Progenitor cell of endocrine pancreas (in vitro differentiated cells): ENCODE measurements around the gene ADAMTSL2. TPM values are rescaled to one million over a fixed set of nuclear protein-coding genes. Genes with fewer than 3 reads are reported as not detected.

Source experiments
- DNase-seq: peaks from one replicate; pipeline ENCODE4 v3.0.0; 2021; ENCODE audit warnings: low spot score; ENCODE audit not compliant: unreplicated experiment
- H3K27ac Mint-ChIP-seq: 2 replicates; pipeline ENCODE4 v1.8.0; 2021; ENCODE audit warnings: mild to moderate bottlenecking, moderate library complexity, mixed read lengths
- H3K27me3 Mint-ChIP-seq: 2 replicates; pipeline ENCODE4 v1.8.0; 2021; ENCODE audit warnings: mixed read lengths
- H3K36me3 Mint-ChIP-seq: 2 replicates; pipeline ENCODE4 v1.8.0; 2022; ENCODE audit warnings: mixed read lengths; ENCODE audit not compliant: insufficient read depth
- H3K4me1 Mint-ChIP-seq: 2 replicates; pipeline ENCODE4 v1.8.0; 2021; ENCODE audit warnings: low read depth, mixed read lengths
- H3K4me3 Mint-ChIP-seq: 2 replicates; pipeline ENCODE4 v1.8.0; 2021; ENCODE audit warnings: low read depth, mild to moderate bottlenecking, moderate library complexity, mixed read lengths
- H3K9me3 Mint-ChIP-seq: 2 replicates; pipeline ENCODE4 v1.8.0; 2021; ENCODE audit warnings: low read depth, mixed read lengths
- total RNA-seq: library from RNA; stranded (reverse); gene quantifications from 2 replicates; pipeline ENCODE4 v1.2.1, GENCODE V29; 2021
- TF ChIP-seq, protein P1 (sequence below): fragments of 200-600 bp; sonication (generic); IDR thresholded peaks from one replicate; pipeline ENCODE4 v1.5.0; 2021; ENCODE audit warnings: antibody characterized with exemption, mild to moderate bottlenecking; ENCODE audit not compliant: unreplicated experiment

The ADAMTSL2 gene
- total RNA-seq, 1 donor from 2014 or later, result 0.14 TPM

DNA sequence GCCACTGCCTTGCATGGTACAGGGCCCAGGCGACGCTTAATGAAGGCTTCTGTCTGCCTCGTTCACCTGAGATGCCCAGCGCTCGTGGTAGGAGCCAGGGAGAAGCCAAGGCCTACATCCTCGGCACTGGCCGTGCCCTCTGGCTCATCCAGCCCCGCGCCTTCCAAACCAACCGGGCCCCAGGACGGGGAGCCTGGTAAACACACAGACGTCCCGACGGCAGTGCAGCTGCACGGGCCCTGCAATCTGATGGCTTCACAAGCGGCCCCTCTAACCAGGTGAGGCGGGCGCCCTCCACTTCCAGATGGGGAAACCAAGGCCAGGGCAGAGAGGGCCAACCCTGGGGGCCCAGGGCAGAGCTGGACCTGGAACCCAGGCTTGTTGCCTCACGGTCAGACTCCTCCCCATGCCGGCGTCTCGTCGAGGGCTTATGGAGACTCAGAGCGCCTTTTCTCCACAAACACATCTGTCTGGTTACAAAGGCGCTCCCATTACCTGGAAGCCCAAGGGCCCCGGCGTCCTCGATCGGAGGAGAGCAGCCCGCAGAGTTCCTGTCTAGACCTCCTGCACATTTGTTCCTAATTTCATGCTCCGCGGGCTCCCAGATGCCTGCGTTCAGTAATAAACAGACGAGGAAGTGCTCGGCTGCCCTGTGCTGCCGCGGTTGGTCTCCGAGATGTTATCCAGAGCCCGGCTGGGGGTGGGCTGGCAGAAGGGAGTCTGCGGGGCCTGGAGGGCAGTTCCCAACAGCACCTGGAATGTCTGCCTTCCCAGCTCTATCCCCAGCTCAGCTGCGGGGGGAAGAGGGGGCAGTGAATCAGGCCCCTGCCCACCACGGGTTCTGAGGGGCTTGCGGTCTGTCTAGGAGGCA, 51.2 kb downstream of the ADAMTSL2 start:
- no peak for DNase-seq
- peaks cover 22% of the 10 kb centered on the region for H3K27me3 Mint-ChIP-seq
- no peak overlapping the region for H3K27ac Mint-ChIP-seq
- H3K4me1 Mint-ChIP-seq, result peaks cover 9% of the 10 kb centered on the region
- peaks cover 2% of the 10 kb centered on the region for H3K36me3 Mint-ChIP-seq
- peaks cover 5% of the 10 kb centered on the region for H3K9me3 Mint-ChIP-seq
- TF ChIP-seq, protein P1, sequence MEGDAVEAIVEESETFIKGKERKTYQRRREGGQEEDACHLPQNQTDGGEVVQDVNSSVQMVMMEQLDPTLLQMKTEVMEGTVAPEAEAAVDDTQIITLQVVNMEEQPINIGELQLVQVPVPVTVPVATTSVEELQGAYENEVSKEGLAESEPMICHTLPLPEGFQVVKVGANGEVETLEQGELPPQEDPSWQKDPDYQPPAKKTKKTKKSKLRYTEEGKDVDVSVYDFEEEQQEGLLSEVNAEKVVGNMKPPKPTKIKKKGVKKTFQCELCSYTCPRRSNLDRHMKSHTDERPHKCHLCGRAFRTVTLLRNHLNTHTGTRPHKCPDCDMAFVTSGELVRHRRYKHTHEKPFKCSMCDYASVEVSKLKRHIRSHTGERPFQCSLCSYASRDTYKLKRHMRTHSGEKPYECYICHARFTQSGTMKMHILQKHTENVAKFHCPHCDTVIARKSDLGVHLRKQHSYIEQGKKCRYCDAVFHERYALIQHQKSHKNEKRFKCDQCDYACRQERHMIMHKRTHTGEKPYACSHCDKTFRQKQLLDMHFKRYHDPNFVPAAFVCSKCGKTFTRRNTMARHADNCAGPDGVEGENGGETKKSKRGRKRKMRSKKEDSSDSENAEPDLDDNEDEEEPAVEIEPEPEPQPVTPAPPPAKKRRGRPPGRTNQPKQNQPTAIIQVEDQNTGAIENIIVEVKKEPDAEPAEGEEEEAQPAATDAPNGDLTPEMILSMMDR, result no peak
- H3K4me3 Mint-ChIP-seq, result no peak overlapping the region

DNA sequence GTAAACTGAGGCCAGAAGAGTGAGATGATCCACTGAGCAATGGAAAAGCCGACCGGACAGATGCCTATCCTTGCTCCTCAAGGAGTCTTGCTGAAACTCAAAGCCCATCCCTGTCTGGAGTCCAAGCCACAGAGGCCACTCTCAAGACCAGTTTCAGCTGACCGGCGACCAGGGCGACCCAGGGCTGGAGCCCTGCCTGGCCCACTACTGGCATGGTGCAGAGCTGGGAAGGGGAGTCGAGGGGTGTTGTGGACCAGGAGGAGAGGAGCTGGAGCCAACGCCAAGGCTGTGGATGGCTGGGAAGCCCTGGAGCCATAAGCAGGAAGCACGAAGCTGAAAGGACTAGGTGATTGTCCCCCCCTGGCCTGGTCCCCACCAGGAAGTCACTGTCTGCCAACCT, 52.5 kb downstream of the ADAMTSL2 start:
- TF ChIP-seq, protein P1, result no peak
- no peak overlapping the region for H3K4me3 Mint-ChIP-seq
- H3K27ac Mint-ChIP-seq, result peak overlapping the region; percentile 77
- H3K4me1 Mint-ChIP-seq, result peaks cover 9% of the 10 kb centered on the region
- H3K9me3 Mint-ChIP-seq, result peaks cover 5% of the 10 kb centered on the region
- peaks cover 14% of the 10 kb centered on the region for H3K27me3 Mint-ChIP-seq
- H3K36me3 Mint-ChIP-seq, result peaks cover 2% of the 10 kb centered on the region
- no peak for DNase-seq

GRCh38 chr9:133587466-133587865, 53.0 kb downstream of the ADAMTSL2 start:
- Mint-ChIP-seq H3K27ac (no peak overlapping the region), H3K4me1 (peaks cover 9% of the 10 kb centered on the region), H3K4me3 (no peak overlapping the region), H3K36me3 (peaks cover 2% of the 10 kb centered on the region), H3K27me3 (peaks cover 13% of the 10 kb centered on the region), H3K9me3 (peaks cover 5% of the 10 kb centered on the region)
- TF ChIP-seq, protein P1, result no peak
- no peak for DNase-seq

GRCh38 chr9:133589454-133590227, 55.1 kb downstream of the ADAMTSL2 start:
- no peak for DNase-seq
- Mint-ChIP-seq H3K27ac (no peak overlapping the region), H3K27me3 (peaks cover 17% of the 10 kb centered on the region), H3K4me3 (no peak overlapping the region), H3K36me3 (peaks cover 2% of the 10 kb centered on the region), H3K9me3 (peaks cover 5% of the 10 kb centered on the region), H3K4me1 (peaks cover 5% of the 10 kb centered on the region)
- TF ChIP-seq, protein P1, result peak; percentile 46

GRCh38 chr9:133590231-133590855, 55.8 kb downstream of the ADAMTSL2 start:
- TF ChIP-seq, protein P1, result no peak
- Mint-ChIP-seq H3K4me1 (peaks cover 2% of the 10 kb centered on the region), H3K36me3 (peaks cover 2% of the 10 kb centered on the region), H3K9me3 (peaks cover 5% of the 10 kb centered on the region), H3K4me3 (no peak overlapping the region), H3K27ac (no peak overlapping the region), H3K27me3 (peaks cover 17% of the 10 kb centered on the region)
- no peak for DNase-seq
